WTC11 (cell line): ENCODE measurements around the gene PBX3. TPM values are rescaled to one million over a fixed set of nuclear protein-coding genes. Genes with fewer than 3 reads are reported as not detected.

Source experiments
- ATAC-seq: fragments of 200-7000 bp; cut with Tn5 transposase; 2 replicates; pipeline ENCODE4 v1.10.0; 2021; ENCODE audit warnings: mild to moderate bottlenecking, moderate library complexity
- CTCF ChIA-PET: fragments of 300-600 bp; sonication (Branson Sonifier 250); formaldehyde crosslinking; loops from one replicate; lab custom pipeline; 2021; ENCODE audit warnings: antibody characterized with exemption; lab: Charles Lee
- POLR2A ChIA-PET: fragments of 350-600 bp; sonication (Branson Sonifier 250); formaldehyde crosslinking; loops from one replicate; lab custom pipeline; 2021; ENCODE audit warnings: antibody characterized with exemption; lab: Charles Lee
- DNase-seq: peaks from one replicate; pipeline ENCODE4 v3.0.0; 2021; ENCODE audit warnings: low spot score
- H3K27ac Mint-ChIP-seq: 2 replicates; pipeline ENCODE4 v1.8.0; 2021; ENCODE audit warnings: mixed read lengths
- H3K27me3 Mint-ChIP-seq: 2 replicates; pipeline ENCODE4 v1.8.0; 2021; ENCODE audit warnings: low read depth, mild to moderate bottlenecking, moderate library complexity, mixed read lengths
- H3K36me3 Mint-ChIP-seq: 2 replicates; pipeline ENCODE4 v1.8.0; 2021; ENCODE audit warnings: mixed read lengths
- H3K4me1 Mint-ChIP-seq: 2 replicates; pipeline ENCODE4 v1.8.0; 2022; ENCODE audit warnings: mixed read lengths
- H3K4me3 Mint-ChIP-seq: 2 replicates; pipeline ENCODE4 v1.8.0; 2021; ENCODE audit warnings: mild to moderate bottlenecking, moderate library complexity, mixed read lengths
- H3K9me3 Mint-ChIP-seq: 2 replicates; pipeline ENCODE4 v1.8.0; 2021; ENCODE audit warnings: mixed read lengths
- CDX4 ChIP-seq: fragments of 250-450 bp; sonication (Bioruptor Pico); IDR thresholded peaks from 2 replicates; pipeline ENCODE4 v1.9.0; 2021; ENCODE audit warnings: moderate library complexity, mild to moderate bottlenecking, inconsistent platforms, borderline replicate concordance
- CTCF ChIP-seq: fragments of 200-600 bp; IDR thresholded peaks from 2 replicates; pipeline ENCODE4 v1.8.0; 2022; ENCODE audit warnings: antibody characterized with exemption
- E2F1 ChIP-seq: sonication (generic); formaldehyde crosslinking; IDR thresholded peaks from 2 replicates; pipeline ENCODE4 v1.8.0; 2022; ENCODE audit warnings: mild to moderate bottlenecking, missing genetic modification reagents
- ELF4 ChIP-seq: sonication (generic); formaldehyde crosslinking; IDR thresholded peaks from 2 replicates; pipeline ENCODE4 v1.8.1; 2022; ENCODE audit warnings: low read depth, mild to moderate bottlenecking, moderate library complexity, missing genetic modification reagents
- FOXP4 ChIP-seq: sonication (generic); formaldehyde crosslinking; IDR thresholded peaks from 2 replicates; pipeline ENCODE4 v1.8.0; 2022; ENCODE audit warnings: mild to moderate bottlenecking, missing genetic modification reagents
- IRF2 ChIP-seq: sonication (generic); formaldehyde crosslinking; IDR thresholded peaks from 2 replicates; pipeline ENCODE4 v1.8.0; 2022; ENCODE audit warnings: low read depth, missing genetic modification reagents, borderline replicate concordance
- JAZF1 ChIP-seq: fragments of 250-450 bp; sonication (Bioruptor Pico); IDR thresholded peaks from 2 replicates; pipeline ENCODE4 v1.9.0; 2021; ENCODE audit warnings: moderate library complexity, mild to moderate bottlenecking, inconsistent platforms
- OVOL2 ChIP-seq: fragments of 250-450 bp; sonication (Bioruptor Pico); IDR thresholded peaks from 2 replicates; pipeline ENCODE4 v1.9.0; 2021; ENCODE audit warnings: mild to moderate bottlenecking, borderline replicate concordance
- RELA ChIP-seq: sonication (generic); formaldehyde crosslinking; IDR thresholded peaks from 2 replicates; pipeline ENCODE4 v1.8.1; 2022; ENCODE audit warnings: missing genetic modification reagents, mild to moderate bottlenecking, borderline replicate concordance
- SMAD4 ChIP-seq: sonication (generic); formaldehyde crosslinking; IDR thresholded peaks from 2 replicates; pipeline ENCODE4 v1.8.0; 2022; ENCODE audit warnings: mild to moderate bottlenecking, missing genetic modification reagents
- STAT6 ChIP-seq: sonication (generic); formaldehyde crosslinking; conservative IDR thresholded peaks from 2 replicates; pipeline ENCODE4 v1.8.1; 2023; ENCODE audit warnings: mild to moderate bottlenecking, low read depth, missing genetic modification reagents, moderate library complexity
- ZBTB21 ChIP-seq: sonication (generic); formaldehyde crosslinking; IDR thresholded peaks from 2 replicates; pipeline ENCODE4 v1.8.1; 2023; ENCODE audit warnings: mild to moderate bottlenecking, missing genetic modification reagents, borderline replicate concordance
- ZMAT4 ChIP-seq: fragments of 250-450 bp; sonication (Bioruptor Pico); IDR thresholded peaks from 2 replicates; pipeline ENCODE4 v1.9.0; 2021; ENCODE audit warnings: mild to moderate bottlenecking
- ZNF425 ChIP-seq: fragments of 250-450 bp; sonication (Bioruptor Pico); conservative IDR thresholded peaks from 2 replicates; pipeline ENCODE4 v1.9.0; 2021; ENCODE audit warnings: mild to moderate bottlenecking
- ZSCAN18 ChIP-seq: fragments of 250-450 bp; sonication (Bioruptor Pico); IDR thresholded peaks from 2 replicates; pipeline ENCODE4 v2.1.2; 2022; ENCODE audit warnings: mild to moderate bottlenecking, moderate library complexity
- total RNA-seq: library from RNA; stranded (reverse); gene quantifications from 3 replicates; pipeline ENCODE4 v1.2.3, GENCODE V29; 2021

The PBX3 gene
- total RNA-seq, 1 experiment from 2014 or later = 48.5 TPM

GRCh38 chr9:125831616-125832015 is 84.4 kb downstream of the PBX3 start (continued):
- TF ChIP-seq ZNF425 (CRISPR knock-in tag) (no peak), CTCF (no peak), SMAD4 (no peak), STAT6 (CRISPR knock-in tag) (no peak), JAZF1 (CRISPR knock-in tag) (no peak), RELA (CRISPR knock-in tag) (no peak)
- TF ChIP-seq, all 79 proteins: peak for 0

GRCh38 chr9:125835655-125836054 is 88.5 kb downstream of the PBX3 start:
- TF ChIP-seq FOXP4 (CRISPR knock-in tag) = no peak
- TF ChIP-seq OVOL2 (CRISPR knock-in tag) = no peak
- TF ChIP-seq, all 79 proteins: peak for 0
- Mint-ChIP-seq H3K27ac (no peak overlapping the region), H3K4me1 (0 out of 2 replicates have a peak, but pooled peaks cover 6% of the 10 kb centered on the region), H3K36me3 (no peaks in the 10 kb centered on the region), H3K4me3 (no peak overlapping the region), H3K9me3 (no peaks in the 10 kb centered on the region; the same call in 1 of the 2 replicates), H3K27me3 (no peaks in the 10 kb centered on the region)
- ChIA-PET POLR2A (no interaction called here), CTCF (no interaction called here)
- no peak for DNase-seq
- ATAC-seq = no peak

- no peak for ATAC-seq
- no peak for DNase-seq
- H3K9me3 Mint-ChIP-seq = no peaks in the 10 kb centered on the region
- 0 out of 2 replicates have a peak overlapping the region, but pooled peaks have one; percentile 6 for H3K27ac Mint-ChIP-seq
- no peak overlapping the region for H3K4me3 Mint-ChIP-seq
- H3K4me1 Mint-ChIP-seq = peaks cover 35% of the 10 kb centered on the region
- no peaks in the 10 kb centered on the region for H3K36me3 Mint-ChIP-seq
- ChIA-PET POLR2A (no interaction called here), CTCF (no interaction called here)
- no peaks in the 10 kb centered on the region for H3K27me3 Mint-ChIP-seq
- TF ChIP-seq ZNF425 (CRISPR knock-in tag) = no peak
- TF ChIP-seq E2F1 = no peak
- no peak for TF ChIP-seq ZBTB21 (CRISPR knock-in tag)
- TF ChIP-seq CDX4 (CRISPR knock-in tag) = no peak
- no peak for TF ChIP-seq ZSCAN18 (CRISPR knock-in tag)
- no peak for TF ChIP-seq ELF4 (CRISPR knock-in tag)
- TF ChIP-seq RELA (CRISPR knock-in tag) = no peak
- no peak for TF ChIP-seq JAZF1 (CRISPR knock-in tag)
- no peak for TF ChIP-seq IRF2
- no peak for TF ChIP-seq ZMAT4 (CRISPR knock-in tag)
Observed at GRCh38 chr9:125839317-125839716, 92.1 kb downstream of the PBX3 start.
